Activated T-cell treated with anti-CD3 and anti-CD28 coated beads for 24 hours (primary cell): Measurements from ENCODE around the gene GBGT1.

ENCODE experiments used
- DNase-seq: peaks from one replicate; pipeline ENCODE4 v3.0.0-alpha.2; 2020; ENCODE audit warnings: low read depth

GBGT1 gene

GRCh38 chr9:133143639-133144141 lies 20.0 kb downstream of the GBGT1 start:
- no peak for DNase-seq

GRCh38 chr9:133142684-133143622 lies 20.8 kb downstream of the GBGT1 start:
- no peak for DNase-seq

- peak; percentile 51 for DNase-seq
Observed at GRCh38 chr9:133141833-133142595, 21.7 kb downstream of the GBGT1 start.

- DNase-seq = no peak
Observed at GRCh38 chr9:133140606-133141005, 23.1 kb downstream of the GBGT1 start.

GRCh38 chr9:133140174-133140505 lies 23.6 kb downstream of the GBGT1 start:
- DNase-seq = no peak

- DNase-seq = no peak
Observed at GRCh38 chr9:133139246-133140173, 24.2 kb downstream of the GBGT1 start.

GRCh38 chr9:133137451-133138231 lies 26.1 kb downstream of the GBGT1 start:
- DNase-seq = no peak

GRCh38 chr9:133135146-133135745 lies 28.5 kb downstream of the GBGT1 start:
- peak; percentile 53 for DNase-seq

- no peak for DNase-seq
Observed at GRCh38 chr9:133134388-133135145, 29.1 kb downstream of the GBGT1 start.

GRCh38 chr9:133133681-133134387 lies 29.9 kb downstream of the GBGT1 start:
- peak; percentile 78 for DNase-seq

- DNase-seq = no peak
Observed at GRCh38 chr9:133132174-133132573, 31.5 kb downstream of the GBGT1 start.

GRCh38 chr9:133131506-133131905 lies 32.2 kb downstream of the GBGT1 start:
- DNase-seq = no peak

GRCh38 chr9:133130685-133131244 lies 32.9 kb downstream of the GBGT1 start:
- no peak for DNase-seq

- DNase-seq = no peak
Observed at GRCh38 chr9:133129001-133129795, 34.5 kb downstream of the GBGT1 start.

- DNase-seq = no peak
Observed at GRCh38 chr9:133128152-133128551, 35.6 kb downstream of the GBGT1 start.

- no peak for DNase-seq
Observed at GRCh38 chr9:133127340-133127981, 36.3 kb downstream of the GBGT1 start.

GRCh38 chr9:133126697-133127339 lies 36.9 kb downstream of the GBGT1 start:
- no peak for DNase-seq
